ENCODE data around the gene RTP1.

The RTP1 gene

DNA sequence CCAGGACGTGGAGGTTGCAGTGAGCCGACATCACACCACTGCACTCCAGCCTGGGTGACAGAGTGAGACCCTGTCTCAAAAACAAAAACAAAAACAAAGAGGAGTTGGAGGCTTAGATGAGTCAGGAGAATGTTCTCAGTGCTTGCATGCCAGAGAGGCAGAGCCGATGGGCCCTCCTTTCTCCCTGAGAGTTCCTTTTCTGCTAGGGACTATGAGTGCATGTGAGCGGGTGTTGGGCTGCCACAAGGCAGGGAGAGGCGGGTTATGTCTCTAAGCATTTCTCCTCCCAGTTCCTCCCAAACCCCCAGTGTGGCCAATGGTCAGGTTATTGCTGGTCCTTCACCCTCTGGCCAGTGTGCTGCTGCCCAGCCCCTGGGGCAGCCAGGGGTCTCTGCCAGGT, 45.1 kb downstream of the RTP1 start:
- no peak for DNase-seq (ENCODE audit: low read depth)

DNA sequence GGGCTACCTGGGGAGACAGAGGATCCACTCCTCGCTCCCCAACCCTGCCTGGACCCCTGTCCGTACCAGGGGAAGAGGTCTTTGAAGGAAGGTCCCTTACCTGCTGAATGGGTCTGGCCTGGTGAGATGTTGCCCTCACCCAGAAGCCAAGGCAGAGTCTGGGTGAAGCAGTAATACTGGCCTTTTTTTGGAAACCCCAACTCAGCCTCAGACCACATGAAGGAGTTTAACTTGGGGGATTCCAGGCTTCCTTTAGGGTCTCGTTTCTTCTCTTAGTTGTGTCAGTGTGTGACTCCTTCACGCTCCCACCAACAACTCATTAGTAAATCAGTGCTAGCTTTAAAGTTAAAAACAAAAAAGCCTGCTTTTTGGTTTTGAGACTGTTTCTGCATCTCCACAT, 45.6 kb downstream of the RTP1 start:
- DNase-seq (ENCODE audit: low read depth): no peak

DNA sequence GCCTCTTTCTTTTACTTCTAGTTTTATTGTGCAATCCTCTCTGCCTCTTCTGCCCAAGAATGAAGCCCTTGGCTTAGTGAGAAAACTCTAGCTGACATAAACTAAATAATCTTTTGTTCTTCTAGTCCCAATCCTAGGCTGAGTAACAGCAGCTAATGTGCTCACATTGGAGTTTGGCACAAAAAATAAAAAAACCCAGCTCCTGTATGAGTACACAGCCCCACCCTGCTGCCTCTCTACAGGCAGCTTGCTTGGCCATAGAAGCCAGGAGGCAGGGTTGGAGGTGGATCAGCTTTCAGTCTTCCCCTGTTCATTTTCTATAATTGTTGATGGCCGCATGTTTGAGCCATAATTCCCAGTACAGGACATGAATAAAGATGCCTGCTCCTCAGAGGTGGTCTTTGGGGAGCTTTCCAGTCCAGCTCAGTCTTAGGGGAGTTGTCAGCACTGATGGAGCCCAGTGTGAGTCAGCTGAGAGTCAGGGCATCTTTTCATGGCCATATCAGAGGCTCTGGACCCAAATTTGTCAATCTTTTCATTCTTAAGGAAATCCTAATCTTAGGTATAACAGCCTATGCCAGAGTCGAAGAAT, 46.7 kb downstream of the RTP1 start:
- no peak for DNase-seq (ENCODE audit: low read depth)

DNA sequence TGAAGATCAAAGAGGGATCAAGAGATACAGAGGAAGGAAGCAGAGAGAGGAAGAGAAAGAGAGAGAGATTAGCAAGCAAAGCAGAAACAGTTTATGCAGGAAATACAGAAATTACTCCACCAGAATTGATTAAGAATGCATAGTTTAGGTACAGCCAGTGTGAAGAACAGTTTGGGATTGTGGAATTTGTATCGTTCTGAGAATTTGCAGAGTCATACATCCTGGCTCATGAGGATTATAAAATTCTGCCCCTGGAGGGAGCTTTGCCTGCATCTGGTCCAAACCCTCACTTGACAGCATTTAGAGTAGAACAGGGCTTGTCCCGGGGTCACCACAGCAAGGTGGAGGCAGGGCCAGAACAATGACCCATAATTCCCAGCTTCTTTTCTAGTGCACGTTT, 50.1 kb downstream of the RTP1 start:
- no peak for DNase-seq (ENCODE audit: low read depth)
